ENCODE measurements around the gene LIPC.

LIPC gene

GRCh38 chr15:58434334-58434875, 2.6 kb downstream of the LIPC start:
- no peak for DNase-seq (ENCODE audit: low read depth, low spot score)

- no peak for DNase-seq (ENCODE audit: low read depth, low spot score)
Observed at GRCh38 chr15:58436552-58436951, 4.8 kb downstream of the LIPC start.

- DNase-seq (ENCODE audit: low read depth, low spot score) = no peak
Observed at GRCh38 chr15:58437531-58438105, 5.8 kb downstream of the LIPC start.

GRCh38 chr15:58438111-58438510, 6.3 kb downstream of the LIPC start:
- DNase-seq (ENCODE audit: low read depth, low spot score) = no peak

- no peak for DNase-seq (ENCODE audit: low read depth, low spot score)
Observed at GRCh38 chr15:58438956-58439355, 7.2 kb downstream of the LIPC start.

DNA sequence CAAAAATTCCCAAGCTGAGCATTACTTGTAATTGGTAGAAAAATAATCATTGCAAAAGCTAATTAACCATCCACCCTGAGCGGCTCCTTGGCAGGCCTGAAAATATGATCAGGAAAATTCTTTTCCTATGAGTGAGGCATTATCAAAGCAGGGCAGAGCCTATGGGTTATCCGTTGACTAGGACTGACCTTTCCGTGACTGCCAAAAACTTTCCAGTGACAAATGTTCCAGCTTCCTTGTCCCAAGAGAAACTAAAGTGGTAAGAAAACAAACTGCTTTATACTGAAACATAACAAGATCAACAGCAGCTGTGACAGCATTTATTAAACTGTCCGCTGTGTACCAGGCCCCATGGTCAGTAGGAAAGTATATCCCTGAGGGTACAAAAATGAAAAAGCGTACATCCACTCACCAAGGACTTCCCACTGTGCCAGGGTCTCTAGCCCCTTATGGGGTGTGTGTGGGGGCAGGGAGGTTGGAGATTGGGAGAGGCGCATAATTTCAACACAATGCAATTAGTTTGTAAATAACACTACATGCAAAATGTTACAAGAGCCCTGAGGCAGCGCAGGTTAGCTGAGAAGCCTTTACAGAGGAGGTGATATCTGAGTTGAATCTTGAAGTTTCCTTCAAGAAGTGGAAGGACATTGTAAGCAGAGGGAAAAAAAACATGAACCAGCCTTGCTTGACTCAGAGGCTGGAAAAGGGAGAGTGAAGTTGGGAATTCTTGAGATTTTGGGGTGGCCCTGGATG, 8.5 kb downstream of the LIPC start:
- no peak for DNase-seq (ENCODE audit: low read depth, low spot score)

DNA sequence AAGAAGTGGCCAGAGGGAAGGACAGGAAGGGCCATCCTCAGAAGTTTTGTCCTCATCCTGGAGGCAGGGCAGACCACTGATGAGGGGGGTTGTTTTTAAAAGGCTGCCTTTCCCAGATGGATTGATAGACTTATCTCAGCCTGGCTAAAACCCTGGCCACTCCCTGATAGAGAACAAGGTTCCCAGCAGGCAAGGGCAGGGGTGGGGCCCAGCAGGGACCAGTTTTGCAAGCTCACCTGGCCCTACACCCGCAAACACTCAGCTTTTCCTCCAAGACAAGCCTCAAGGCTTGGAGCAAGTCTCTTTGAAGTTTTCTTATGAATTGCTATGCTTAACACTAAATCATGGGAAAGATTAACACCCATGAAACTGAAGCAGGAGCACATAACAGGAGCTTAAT, 9.1 kb downstream of the LIPC start:
- no peak for DNase-seq (ENCODE audit: low read depth, low spot score)

DNA sequence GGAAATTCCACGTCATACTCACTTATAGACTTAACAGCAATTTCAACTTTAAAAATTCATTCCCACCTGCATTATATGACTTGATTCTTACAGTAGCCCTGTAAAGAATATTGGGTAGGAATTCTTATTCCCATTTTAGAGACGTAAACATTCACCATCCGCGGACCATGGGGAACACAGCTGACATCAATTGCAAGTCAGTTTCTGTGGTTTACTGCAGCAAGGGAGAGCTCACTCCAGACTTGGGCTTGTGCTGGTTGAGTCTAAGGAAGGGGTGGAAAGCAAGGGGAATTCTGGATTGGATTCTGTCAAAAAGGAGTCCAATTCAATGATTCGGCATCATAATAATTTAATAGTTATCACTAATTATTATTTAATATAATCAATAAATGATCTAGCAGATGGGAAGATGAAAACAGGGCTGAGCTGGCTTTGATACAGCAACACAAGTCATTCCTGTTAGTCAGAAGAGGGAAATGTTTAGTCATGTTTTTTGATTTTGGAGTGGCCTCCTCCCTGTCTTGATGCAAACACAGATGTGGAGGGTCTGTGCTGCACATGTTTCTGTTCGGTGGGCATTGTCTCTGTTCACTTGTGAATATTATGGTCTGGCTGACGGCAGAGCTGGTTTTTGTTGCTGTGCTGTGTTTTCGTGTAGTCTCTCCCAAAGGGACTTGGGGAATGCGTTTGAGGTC, 9.7 kb downstream of the LIPC start:
- no peak for DNase-seq (ENCODE audit: low read depth, low spot score)

GRCh38 chr15:58442122-58442521, 10.3 kb downstream of the LIPC start:
- DNase-seq (ENCODE audit: low read depth, low spot score) = no peak

DNA sequence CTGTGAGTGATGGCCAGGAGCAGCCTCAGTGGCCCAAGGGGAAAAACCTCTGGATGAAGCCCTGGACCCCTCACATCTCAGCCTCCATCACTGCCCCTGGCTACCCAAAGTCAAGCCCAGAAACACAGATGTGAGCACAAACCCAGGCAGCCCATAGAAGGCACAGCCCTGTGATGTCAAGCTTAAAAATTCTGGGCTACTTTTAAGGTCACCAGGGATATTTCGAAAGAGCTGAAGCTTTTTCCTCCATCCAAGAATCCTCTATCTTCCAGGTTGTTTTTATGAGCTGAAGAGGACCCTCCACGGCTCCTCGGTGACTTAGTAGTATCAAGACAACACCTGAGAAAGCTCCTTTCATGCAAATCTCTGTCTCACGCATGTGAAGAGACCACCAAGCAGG, 11.5 kb downstream of the LIPC start:
- no peak for DNase-seq (ENCODE audit: low read depth, low spot score)

- DNase-seq (ENCODE audit: low read depth, low spot score) = no peak
Observed at GRCh38 chr15:58444056-58444455, 12.3 kb downstream of the LIPC start.

DNA sequence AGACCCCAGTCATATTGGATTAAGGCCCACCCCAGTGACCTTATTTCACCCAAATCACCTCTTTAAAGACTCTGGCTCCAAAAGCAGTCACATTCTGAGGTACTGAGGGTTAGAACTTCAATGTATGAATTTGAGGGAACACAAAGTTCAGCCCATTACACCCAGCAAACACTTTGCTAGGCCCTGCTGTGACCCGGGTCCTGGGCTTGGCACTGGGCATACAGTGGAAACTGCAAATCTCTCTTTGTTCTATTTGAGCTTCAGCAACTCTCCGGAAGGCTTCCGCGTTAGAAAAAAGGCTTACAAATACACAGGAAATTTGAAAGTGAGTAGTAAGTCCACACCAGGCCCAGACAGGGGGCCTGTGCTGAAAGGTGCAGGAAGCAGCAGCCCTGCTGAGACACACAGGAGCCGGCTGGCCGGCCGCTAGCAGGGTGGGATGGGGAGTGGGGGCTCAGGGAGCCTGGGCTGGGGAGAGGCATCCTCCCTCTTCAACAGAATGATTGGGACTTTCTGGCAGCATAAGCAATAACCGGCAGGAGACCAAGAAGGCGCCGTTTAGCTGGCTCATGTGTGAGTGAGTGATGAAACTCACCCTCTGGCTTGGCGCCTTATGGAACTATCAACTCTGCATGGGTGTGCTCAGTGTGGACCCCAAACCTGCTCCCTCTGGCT, 13.0 kb downstream of the LIPC start:
- DNase-seq (ENCODE audit: low read depth, low spot score) = no peak

DNA sequence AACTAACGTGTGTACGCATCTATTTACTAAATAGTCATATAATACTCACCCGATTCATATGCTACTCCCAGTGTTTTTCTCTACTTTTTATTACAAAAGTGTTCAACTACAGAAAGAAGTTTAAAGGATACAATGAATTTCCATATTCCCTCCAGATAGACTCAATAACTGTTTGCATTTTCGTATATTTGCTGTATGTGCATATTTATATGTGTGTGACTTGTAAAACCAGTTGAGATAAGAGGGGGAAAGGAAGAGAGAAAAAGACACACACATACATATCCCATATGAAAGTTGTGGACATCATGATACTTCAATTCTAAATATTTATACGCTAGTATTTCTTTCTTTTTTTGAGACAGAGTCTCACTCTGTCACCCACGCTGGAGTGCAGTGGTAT, 14.1 kb downstream of the LIPC start:
- no peak for DNase-seq (ENCODE audit: low read depth, low spot score)

GRCh38 chr15:58446521-58446920, 14.7 kb downstream of the LIPC start:
- no peak for DNase-seq (ENCODE audit: low read depth, low spot score)

GRCh38 chr15:58447271-58448010, 15.7 kb downstream of the LIPC start:
- no peak for DNase-seq (ENCODE audit: low read depth, low spot score)

- DNase-seq (ENCODE audit: low read depth, low spot score) = no peak
Observed at GRCh38 chr15:58448331-58448730, 16.5 kb downstream of the LIPC start.

DNA sequence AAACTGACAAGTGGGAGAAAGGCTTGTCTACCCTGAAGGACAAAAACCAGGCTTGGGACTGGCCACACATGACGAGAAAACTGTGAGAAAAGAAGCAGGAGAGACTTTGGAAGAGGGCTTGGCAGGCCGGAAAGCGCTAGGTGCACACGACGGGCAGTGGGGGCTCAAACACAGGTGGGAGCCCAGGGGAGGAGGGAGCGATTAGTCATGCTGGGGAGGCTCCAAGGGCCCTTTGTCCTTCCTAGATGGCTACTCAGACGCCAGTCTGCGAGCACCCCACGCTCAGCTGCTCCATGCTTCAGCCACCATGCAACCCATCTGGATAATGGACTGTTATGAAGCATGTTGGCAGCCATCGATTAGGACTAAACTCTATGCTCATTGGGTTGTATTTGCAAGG, 17.1 kb downstream of the LIPC start:
- DNase-seq (ENCODE audit: low read depth, low spot score) = no peak

DNA sequence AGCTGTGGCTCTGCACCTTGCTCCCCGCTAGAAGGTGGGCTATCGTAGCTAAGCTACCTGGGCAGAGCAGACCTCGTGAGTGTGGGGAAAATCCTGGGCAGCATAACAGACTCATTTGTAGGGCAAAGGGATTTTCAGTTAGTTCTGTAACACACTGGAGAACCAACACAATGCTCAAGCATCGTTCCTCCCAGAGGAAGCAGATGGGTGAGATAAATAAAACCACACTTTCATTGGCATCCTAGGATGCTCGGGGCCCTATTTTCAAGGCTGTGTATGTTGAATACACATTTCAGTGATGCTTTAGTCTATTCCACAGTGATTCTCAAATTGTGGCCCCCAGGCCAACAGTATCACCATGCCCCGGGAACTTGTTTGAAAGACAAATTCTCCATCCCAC, 20.0 kb downstream of the LIPC start:
- DNase-seq (ENCODE audit: low read depth, low spot score) = no peak

- no peak for DNase-seq (ENCODE audit: low read depth, low spot score)
Observed at GRCh38 chr15:58452775-58453174, 21.0 kb downstream of the LIPC start.

DNA sequence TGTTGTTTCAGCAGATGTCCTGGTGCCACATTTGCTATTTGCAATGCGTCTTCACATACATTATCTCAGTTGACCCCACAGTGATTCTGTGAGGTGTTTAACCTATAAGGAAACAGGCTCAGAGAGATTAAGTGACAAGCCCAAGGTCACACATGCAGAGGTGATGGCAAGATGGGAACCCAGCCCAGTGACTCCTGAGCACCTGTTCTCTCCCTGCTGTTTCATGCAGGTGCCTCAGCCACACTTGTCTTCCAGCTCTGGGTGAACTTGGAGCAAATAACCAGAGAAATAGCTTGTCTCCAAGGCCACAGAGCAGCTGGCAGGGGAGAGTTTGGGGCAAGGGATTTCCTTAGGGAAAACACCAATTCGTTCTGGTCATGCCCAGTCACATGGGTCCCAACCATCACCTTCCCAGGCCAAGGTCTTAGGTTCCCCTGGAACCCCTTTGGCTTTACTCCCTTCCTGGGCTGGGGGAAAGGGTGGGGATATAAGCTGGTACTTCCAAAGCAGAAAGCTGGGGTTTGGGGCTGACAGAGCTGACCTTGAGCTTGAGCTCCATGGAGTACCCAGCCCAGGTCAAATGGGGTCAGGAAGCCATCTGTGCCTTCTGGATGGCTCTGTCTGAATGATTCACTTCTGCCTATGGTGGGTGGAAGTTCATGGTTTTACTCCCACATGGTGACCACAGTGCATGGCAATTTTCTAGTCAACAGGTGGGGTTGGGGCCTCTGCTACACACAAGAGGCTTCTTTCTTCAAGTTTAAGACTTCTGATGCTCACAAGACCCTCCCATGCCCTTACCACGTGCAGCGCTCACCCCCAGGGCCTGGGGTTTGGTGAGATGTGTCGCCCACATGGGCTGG, 22.4 kb downstream of the LIPC start:
- no peak for DNase-seq (ENCODE audit: low read depth, low spot score)
